Sigmoid colon (tissue), 7 donors: ENCODE measurements around the gene TMEM165. TPM values are rescaled to one million over a fixed set of nuclear protein-coding genes. Genes with fewer than 3 reads are reported as not detected.

Experiments
- DNase-seq: peaks from one replicate; pipeline ENCODE4 v3.0.0-alpha.2; 2019
- H3K27ac ChIP-seq, 4 donors: fragments of 200-600 bp; sonication (generic); one replicate each; pipeline ENCODE4 v1.5.1; 2016 to 2019; ENCODE audit warnings: mild to moderate bottlenecking in 1 of 4
- H3K27me3 ChIP-seq, 3 donors: fragments of 200-600 bp; sonication (generic); one replicate each; pipeline ENCODE4 v1.5.1; 2019; ENCODE audit warnings: mild to moderate bottlenecking in 1 of 3
- H3K36me3 ChIP-seq, 4 donors: fragments of 200-600 bp; sonication (generic); one replicate each; pipeline ENCODE4 v1.5.1; 2016 to 2019
- H3K4me1 ChIP-seq, 4 donors: fragments of 200-600 bp; sonication (generic); one replicate each; pipeline ENCODE4 v1.5.1; 2017 to 2019
- H3K4me3 ChIP-seq, 4 donors: fragments of 200-600 bp; sonication (generic); one replicate each; pipeline ENCODE4 v1.5.1; 2017 to 2019; ENCODE audit warnings: mild to moderate bottlenecking in 2 of 4, moderate library complexity in 1 of 4
- H3K9me3 ChIP-seq, 4 donors: fragments of 200-600 bp in 3 of 4; sonication (generic) in 3 of 4; one replicate each; pipeline versions ENCODE4 v1.5.1 to v1.6.1; 2013 to 2019
- EP300 ChIP-seq, 4 donors: sonication (generic); formaldehyde crosslinking; IDR thresholded peaks; one replicate each; pipeline ENCODE4 v1.6.1; 2017; ENCODE audit warnings: antibody characterized with exemption in 4 of 4
- POLR2A ChIP-seq, 2 donors: fragments of 450-650 bp; IDR thresholded peaks; one replicate each; pipeline ENCODE4 v1.6.1; 2016; ENCODE audit warnings: antibody characterized with exemption in 2 of 2, mild to moderate bottlenecking in 2 of 2, moderate library complexity in 2 of 2
- POLR2AphosphoS5 ChIP-seq, 4 donors: sonication (generic); formaldehyde crosslinking; IDR thresholded peaks; one replicate each; pipeline ENCODE4 v1.6.1; 2017; ENCODE audit warnings: antibody characterized with exemption in 4 of 4
- WGBS, 2 donors: extraction: QIAGEN DNeasy Blood & Tissue Kit; methylation state at CpG; one replicate each; pipeline ENCODE4 v1.1.7; 2013; 5-methylcytosine and 5-hydroxymethylcytosine counted together
- intact Hi-C: fragments of 100-400 bp; cut with DNase I; formaldehyde crosslinking; loops from one replicate; pipeline ENCODE4 v1.15.1; 2023
- polyA plus RNA-seq, 3 donors: library from polyadenylated mRNA; stranded (reverse); fragments of 200-250 nt; gene quantifications; one replicate each; pipeline ENCODE4 v1.2.3, GENCODE V29; 2013
- total RNA-seq, 4 donors: library from RNA; depleted of rRNA; stranded (reverse); fragments of >200 nt; gene quantifications; one replicate each; pipeline ENCODE4 v1.1.0, GENCODE V29; 2016
- TF ChIP-seq, protein P1 (sequence below), 4 experiments: fragments of 450-650 bp in 3 of 4; fragments of 200-600 bp in 1 of 4; IDR thresholded peaks; one replicate each; pipeline ENCODE4 v1.5.1; 2016 to 2019; ENCODE audit warnings: antibody characterized with exemption in 4 of 4, mild to moderate bottlenecking in 3 of 4, moderate library complexity in 2 of 4
- donor health status: healthy with polysubstance abuse.
- donor health status: Bipolar disorder and iron deficiency.
- donor health status: healthy.

TMEM165 gene
- total and polyA plus RNA-seq, 7 donors = 12.9 to 219 (median 144) TPM

DNA sequence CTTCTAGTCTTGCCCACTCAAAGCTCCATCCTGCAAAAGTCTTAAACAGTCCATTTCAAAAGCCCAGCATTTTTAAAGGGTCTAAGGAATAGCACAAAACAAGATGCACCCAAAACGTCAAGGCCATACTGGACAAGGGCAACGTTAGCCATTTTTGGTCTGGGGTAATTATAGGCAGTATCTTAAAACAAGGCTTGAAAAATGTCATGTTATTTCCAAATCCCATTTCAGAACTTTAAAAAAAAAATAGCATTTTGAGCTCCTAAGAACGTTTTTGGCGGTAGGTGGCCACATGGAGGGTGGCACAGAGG is 584 bp upstream of the TMEM165 start:
- 0 to 1% methylated on average over 4 of the region's 4 CpGs for WGBS, 2 donors
- TF ChIP-seq POLR2AphosphoS5 (IDR thresholded peaks at IDR 0.05) (no peak), EP300 (IDR thresholded peaks at IDR 0.05) (no peak), POLR2A (IDR thresholded peaks at IDR 0.05) (no peak)
- TF ChIP-seq, protein P1, sequence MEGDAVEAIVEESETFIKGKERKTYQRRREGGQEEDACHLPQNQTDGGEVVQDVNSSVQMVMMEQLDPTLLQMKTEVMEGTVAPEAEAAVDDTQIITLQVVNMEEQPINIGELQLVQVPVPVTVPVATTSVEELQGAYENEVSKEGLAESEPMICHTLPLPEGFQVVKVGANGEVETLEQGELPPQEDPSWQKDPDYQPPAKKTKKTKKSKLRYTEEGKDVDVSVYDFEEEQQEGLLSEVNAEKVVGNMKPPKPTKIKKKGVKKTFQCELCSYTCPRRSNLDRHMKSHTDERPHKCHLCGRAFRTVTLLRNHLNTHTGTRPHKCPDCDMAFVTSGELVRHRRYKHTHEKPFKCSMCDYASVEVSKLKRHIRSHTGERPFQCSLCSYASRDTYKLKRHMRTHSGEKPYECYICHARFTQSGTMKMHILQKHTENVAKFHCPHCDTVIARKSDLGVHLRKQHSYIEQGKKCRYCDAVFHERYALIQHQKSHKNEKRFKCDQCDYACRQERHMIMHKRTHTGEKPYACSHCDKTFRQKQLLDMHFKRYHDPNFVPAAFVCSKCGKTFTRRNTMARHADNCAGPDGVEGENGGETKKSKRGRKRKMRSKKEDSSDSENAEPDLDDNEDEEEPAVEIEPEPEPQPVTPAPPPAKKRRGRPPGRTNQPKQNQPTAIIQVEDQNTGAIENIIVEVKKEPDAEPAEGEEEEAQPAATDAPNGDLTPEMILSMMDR (IDR thresholded peaks at IDR 0.05) = no peak
- Histone ChIP-seq H3K36me3 (no peaks in the 10 kb centered on the region), H3K27me3 (no peaks in the 10 kb centered on the region), H3K4me3 (peak overlapping the region; percentile 78 to 99 (median 86)), H3K27ac (peak overlapping the region; percentile 96 to 100 (median 100)), H3K4me1 (peaks cover 0 to 35% (median 29%) of the 10 kb centered on the region in 4 donors), H3K9me3 (no peaks in the 10 kb centered on the region)
- intact Hi-C loops = loop anchor here (10.0 kb wide), 1 partner anchor 460 kb away; the partner anchor contains the start of gene EXOC1
- no peak for DNase-seq

DNA sequence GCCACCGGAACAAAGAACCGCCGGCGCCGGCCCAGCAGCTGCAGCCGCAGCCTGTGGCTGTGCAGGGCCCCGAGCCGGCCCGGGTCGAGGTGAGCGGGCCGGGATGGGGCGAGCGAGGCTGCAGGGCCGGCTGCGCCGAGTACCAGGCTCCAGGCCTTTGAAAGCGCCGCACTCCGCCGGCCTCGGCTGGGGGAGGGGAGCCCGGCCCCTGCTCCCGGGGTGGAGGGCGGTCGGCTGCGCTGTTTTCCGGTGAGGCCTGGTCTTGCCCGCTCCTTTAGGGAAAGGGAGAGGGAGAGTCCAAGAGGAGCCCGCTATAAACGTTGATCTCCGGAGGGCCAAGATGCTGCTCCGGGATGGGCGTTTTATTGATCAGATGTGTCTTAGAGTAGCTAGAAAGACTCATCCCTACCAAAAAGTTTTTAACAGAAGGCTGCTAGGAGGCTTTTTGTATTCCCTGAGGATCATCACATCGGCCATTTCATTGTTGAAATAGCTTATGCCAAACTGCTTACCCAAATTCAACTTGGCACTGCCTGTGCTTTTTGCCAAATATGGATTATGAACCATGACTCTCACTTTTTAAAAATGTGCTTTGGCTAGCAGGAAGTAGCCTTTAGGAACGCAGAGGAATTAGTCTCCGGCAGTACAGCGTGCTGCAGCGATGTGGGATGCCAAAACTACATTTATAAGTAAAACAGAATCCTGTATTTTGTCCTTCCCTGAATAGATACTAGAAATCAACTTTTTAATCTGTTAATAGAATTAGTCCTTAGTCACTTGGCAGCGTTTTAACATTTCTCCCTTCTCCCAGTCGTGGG is 760 bp downstream of the TMEM165 start:
- H3K4me1 ChIP-seq = peaks cover 0 to 45% (median 32%) of the 10 kb centered on the region in 4 donors

DNA sequence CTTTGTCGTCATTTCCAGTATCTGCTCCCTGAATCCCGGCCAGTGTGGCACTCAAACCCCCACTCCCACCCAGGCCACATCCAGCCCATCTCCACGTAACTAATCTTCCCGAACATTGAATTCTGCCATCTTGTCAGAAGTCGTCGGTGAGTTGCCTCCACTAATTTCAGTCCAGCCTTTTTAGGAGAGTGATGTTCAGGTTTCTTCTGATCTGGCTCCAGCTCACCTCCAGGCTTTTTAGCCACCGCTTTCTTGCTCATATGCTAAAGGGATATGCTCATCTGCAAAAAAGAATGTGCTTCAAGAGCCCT is 1.3 kb downstream of the TMEM165 start:
- H3K36me3 ChIP-seq = no peaks in the 10 kb centered on the region
- H3K4me3 ChIP-seq = peak overlapping the region; percentile 78 to 99 (median 86)
- H3K27me3 ChIP-seq = no peaks in the 10 kb centered on the region
- TF ChIP-seq, protein P1 (IDR thresholded peaks at IDR 0.05) = no peak
- peak in 1 of 4 donors; percentile 30 for TF ChIP-seq POLR2AphosphoS5 (IDR thresholded peaks at IDR 0.05)
- H3K4me1 ChIP-seq = peaks cover 0 to 45% (median 32%) of the 10 kb centered on the region in 4 donors
- DNase-seq = peak; percentile 72
- peak overlapping the region; percentile 96 to 100 (median 100) for H3K27ac ChIP-seq
- intact Hi-C loops = loop anchor here (10.0 kb wide), 1 partner anchor 458 kb away; the partner anchor contains the start of gene EXOC1
- no peaks in the 10 kb centered on the region for H3K9me3 ChIP-seq
- 17 to 23% methylated on average over 7 of the region's 7 CpGs for WGBS, 2 donors

More for the DNA sequence above, 760 bp downstream of the TMEM165 start:
- intact Hi-C loops = loop anchor here (1.0 to 10.0 kb wide), 3 partner anchors 50 to 458 kb away; partner anchors contain the start of genes CLOCK, EXOC1 and SRD5A3
- no peaks in the 10 kb centered on the region for H3K36me3 ChIP-seq
- 0% methylated on average over 41 of the region's 41 CpGs for WGBS, 2 donors
- TF ChIP-seq POLR2AphosphoS5 (IDR thresholded peaks at IDR 0.05) = peak in 3 of 4 donors; percentile 31 to 59 (median 40)
- TF ChIP-seq POLR2A (IDR thresholded peaks at IDR 0.05) = no peak
- TF ChIP-seq, protein P1 (IDR thresholded peaks at IDR 0.05) = no peak
- peak in 2 of 4 donors; percentile 5 to 34 for TF ChIP-seq EP300 (IDR thresholded peaks at IDR 0.05)
- H3K9me3 ChIP-seq = no peaks in the 10 kb centered on the region
- H3K4me3 ChIP-seq = peak overlapping the region; percentile 78 to 99 (median 86)
- peak; percentile 78 for DNase-seq
- H3K27me3 ChIP-seq = no peaks in the 10 kb centered on the region
- H3K27ac ChIP-seq = peak overlapping the region; percentile 96 to 100 (median 100)

DNA sequence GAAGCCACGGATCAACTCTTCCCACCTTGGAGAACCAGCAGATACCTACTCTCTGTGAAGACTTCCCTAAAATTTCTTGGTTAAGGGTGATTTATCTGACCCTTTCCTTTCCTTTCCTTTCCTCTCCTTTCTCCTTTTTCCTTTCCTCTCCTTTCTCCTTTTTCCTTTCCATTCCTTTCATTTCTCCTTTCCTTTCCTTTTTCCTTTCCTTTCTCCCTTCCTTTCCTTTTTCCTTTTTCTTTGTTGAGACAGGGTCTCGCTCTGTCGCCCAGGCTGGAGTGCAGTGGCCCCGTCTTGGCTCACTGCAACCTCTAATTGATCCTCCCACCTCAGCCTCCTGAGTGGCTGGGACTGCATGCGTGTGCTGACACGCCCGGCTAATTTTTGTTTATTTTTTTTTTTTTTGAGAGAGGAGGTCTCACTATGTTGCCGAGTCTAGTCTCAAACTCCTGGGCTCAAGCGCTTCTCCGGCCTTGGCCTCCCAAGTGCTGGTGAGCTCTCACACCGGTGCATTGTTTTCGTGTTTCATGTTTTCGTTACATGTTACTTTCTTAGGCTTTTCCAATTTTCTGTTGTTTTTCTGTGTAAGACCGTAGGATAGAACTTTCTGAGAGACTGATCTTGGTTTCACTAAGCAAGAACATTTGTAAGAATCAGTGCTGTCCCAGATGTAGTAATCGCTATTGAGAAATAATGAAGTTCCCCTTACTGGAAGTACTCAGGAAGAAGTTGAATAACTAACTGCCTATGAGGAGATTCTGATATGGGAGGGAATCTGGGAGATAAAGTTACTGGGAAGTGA is 2.0 kb downstream of the TMEM165 start:
- peak overlapping the region; percentile 96 to 100 (median 100) for H3K27ac ChIP-seq
- DNase-seq = no peak
- TF ChIP-seq EP300 (IDR thresholded peaks at IDR 0.05) (no peak), POLR2A (IDR thresholded peaks at IDR 0.05) (no peak), POLR2AphosphoS5 (IDR thresholded peaks at IDR 0.05) (peak; percentile 30 to 64 (median 56))
- TF ChIP-seq, protein P1 (IDR thresholded peaks at IDR 0.05) = no peak
- H3K36me3 ChIP-seq = no peaks in the 10 kb centered on the region
- H3K4me1 ChIP-seq = peaks cover 0 to 45% (median 32%) of the 10 kb centered on the region in 4 donors
- H3K27me3 ChIP-seq = no peaks in the 10 kb centered on the region
- peak overlapping the region; percentile 78 to 99 (median 86) for H3K4me3 ChIP-seq
- 56 to 63% methylated on average over 15 of the region's 15 CpGs for WGBS, 2 donors
- no peaks in the 10 kb centered on the region for H3K9me3 ChIP-seq
- intact Hi-C loops = loop anchor here (2.0 to 10.0 kb wide), 2 partner anchors 39 to 457 kb away; partner anchors contain the start of gene EXOC1
